GM12873 (cell line): Measurements from ENCODE around the gene SWAP70.

Experiments
- TF ChIP-seq, protein P1 (sequence below): IDR thresholded peaks from 2 replicates; pipeline ENCODE4 v1.5.1; 2012; ENCODE audit warnings: low read depth, mild to moderate bottlenecking, moderate library complexity, low read length, control low read depth; ENCODE audit not compliant: insufficient read depth; ENCODE audit errors: missing control alignments

The SWAP70 gene

DNA sequence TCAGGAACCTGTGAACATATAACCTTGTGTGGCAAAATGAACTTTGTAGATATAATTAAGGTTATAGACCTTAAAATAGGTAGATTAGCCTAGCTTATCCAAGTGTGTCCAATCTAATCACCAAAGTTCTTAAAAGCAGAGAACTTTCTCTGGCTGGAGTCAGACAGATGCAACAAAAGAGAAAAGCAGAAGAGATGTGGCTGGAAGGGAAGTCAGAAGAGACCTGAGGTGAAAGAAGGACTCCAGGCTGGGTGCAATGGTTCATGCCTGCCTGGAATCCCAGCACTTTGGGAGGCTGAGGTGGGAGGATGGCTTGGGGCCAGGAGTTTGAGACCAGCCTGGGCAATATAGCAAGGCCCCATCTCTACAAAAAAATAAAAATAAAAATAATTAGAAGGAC lies 39.4 kb upstream of the SWAP70 start:
- TF ChIP-seq, protein P1, sequence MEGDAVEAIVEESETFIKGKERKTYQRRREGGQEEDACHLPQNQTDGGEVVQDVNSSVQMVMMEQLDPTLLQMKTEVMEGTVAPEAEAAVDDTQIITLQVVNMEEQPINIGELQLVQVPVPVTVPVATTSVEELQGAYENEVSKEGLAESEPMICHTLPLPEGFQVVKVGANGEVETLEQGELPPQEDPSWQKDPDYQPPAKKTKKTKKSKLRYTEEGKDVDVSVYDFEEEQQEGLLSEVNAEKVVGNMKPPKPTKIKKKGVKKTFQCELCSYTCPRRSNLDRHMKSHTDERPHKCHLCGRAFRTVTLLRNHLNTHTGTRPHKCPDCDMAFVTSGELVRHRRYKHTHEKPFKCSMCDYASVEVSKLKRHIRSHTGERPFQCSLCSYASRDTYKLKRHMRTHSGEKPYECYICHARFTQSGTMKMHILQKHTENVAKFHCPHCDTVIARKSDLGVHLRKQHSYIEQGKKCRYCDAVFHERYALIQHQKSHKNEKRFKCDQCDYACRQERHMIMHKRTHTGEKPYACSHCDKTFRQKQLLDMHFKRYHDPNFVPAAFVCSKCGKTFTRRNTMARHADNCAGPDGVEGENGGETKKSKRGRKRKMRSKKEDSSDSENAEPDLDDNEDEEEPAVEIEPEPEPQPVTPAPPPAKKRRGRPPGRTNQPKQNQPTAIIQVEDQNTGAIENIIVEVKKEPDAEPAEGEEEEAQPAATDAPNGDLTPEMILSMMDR: no peak

DNA sequence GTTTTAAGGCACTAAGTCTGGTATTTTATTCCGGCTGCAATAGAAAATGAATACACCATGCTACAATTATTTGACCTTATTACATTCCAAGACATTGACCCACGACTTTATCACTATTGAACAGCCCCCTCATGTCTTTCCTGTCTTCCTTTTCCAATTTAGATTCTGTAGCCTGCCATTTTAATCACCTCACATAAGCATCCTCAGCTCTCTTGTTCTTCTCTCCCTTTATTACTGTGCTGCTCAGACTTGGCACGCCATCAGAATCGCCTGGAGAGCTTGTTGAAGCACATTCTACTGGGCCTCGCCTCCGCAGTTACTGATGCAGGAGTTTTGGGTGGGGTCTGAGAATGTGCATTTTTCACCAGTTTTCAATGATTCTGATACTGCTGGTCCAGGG lies 38.7 kb upstream of the SWAP70 start:
- TF ChIP-seq, protein P1: no peak

- TF ChIP-seq, protein P1: no peak
Measured at GRCh38 chr11:9625728-9626127, 38.1 kb upstream of the SWAP70 start.

DNA sequence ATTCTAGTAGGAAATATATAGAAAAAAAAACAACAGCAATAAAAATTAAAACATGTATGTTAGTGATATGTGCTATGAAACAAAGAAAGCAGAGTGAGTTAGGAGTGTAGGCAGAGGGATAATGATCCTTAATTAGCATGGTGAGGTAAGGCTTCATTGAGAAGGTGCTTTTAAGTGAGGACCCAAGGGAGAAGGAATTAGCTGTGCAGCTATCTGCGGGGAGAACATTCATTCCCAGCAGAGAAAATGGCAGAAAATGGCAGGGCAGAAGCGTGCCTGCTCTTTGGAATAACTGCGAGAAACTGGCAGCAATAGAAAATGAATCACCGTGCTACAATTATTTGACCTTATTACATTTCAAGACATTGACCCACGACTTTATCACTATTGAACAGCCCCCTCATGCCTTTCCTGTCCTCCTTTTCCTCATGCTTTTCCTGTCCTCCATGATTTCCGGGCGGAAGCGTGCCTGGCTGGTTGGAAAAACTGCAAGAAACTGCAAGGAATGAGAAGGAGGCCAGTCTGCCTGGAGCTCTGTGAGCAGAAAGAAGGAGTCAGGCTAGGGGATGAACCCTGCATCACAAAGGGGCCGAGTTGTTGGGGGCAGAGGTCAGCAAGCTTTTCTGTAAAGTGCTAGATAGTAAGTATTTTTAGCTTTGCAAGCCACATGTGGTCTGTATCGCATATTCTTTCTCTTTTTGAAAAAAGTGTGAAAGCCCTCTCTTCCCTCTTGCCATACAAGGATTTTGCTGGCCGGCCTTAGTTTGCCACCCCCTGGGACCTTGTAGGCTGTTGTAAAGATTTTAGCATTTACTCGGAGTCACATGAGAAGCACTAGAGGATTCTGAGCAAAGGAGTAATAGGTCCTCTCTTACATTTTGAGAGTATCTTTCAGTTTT lies 37.1 kb upstream of the SWAP70 start:
- TF ChIP-seq, protein P1: no peak

DNA sequence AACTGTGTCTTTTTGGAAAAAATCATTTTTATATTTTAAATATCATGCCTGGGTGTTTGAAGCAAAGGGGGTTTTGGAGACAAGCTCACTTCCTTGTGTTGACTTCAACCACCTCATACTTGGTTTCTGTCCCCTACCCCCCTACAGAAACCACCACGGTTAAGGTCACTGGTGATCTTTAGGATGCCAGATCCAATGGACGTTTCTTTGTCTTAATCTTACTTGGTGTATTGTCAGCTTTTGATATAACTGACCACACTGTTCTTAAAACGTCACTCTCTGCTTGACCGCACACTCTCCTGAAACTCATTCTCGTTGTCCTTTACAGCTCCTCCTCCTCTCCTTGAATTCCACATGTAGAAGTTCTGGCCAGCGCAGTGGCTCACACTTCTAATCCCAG lies 34.8 kb upstream of the SWAP70 start:
- TF ChIP-seq, protein P1: no peak

- TF ChIP-seq, protein P1: no peak
Measured at GRCh38 chr11:9633679-9634078, 30.2 kb upstream of the SWAP70 start.

DNA sequence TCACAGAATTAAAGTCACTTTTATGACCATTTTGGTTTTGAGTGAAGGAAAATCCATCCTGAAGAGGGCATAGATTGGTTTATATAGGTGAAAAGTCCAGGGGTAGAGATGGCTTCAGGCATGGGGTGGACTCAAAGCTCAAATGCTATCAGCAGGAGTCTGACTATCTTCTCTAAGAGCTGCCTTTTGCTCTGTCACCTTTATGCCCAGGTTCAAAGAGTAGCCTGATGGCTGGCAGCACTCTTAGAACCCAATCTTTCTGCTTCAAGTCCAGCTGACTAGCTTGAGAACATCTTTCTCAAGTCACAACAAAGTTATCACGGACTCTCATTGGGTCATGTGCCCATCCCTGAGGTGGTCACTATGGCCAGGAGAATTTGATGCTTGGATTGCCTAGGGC lies 27.2 kb upstream of the SWAP70 start:
- TF ChIP-seq, protein P1: no peak
